Measurements from ENCODE around the gene FAM53B.

FAM53B gene

GRCh38 chr10:124653811-124654651 lies 90.1 kb downstream of the FAM53B start:
- DNase-seq (ENCODE audit: insufficient read length, low spot score): no peak
- FAIRE-seq: no peak
- TF ChIP-seq TAF1 (IDR thresholded peaks at IDR 0.05; ENCODE audit: low read depth, low read length): no peak
- TF ChIP-seq SPI1 (IDR thresholded peaks at IDR 0.05; ENCODE audit: low read depth, low read length): no peak
- TF ChIP-seq POLR2AphosphoS5 (IDR thresholded peaks at IDR 0.05; ENCODE audit: low read depth, low read length): no peak
- TF ChIP-seq PAX5 (IDR thresholded peaks at IDR 0.05; ENCODE audit: insufficient read depth, low read length, severe bottlenecking): no peak
- no peak for TF ChIP-seq POU2F2 (IDR thresholded peaks at IDR 0.05; ENCODE audit: low read depth, low read length)
- no peak for TF ChIP-seq POLR2A (IDR thresholded peaks at IDR 0.05; ENCODE audit: low read depth, low read length)

GRCh38 chr10:124653311-124653710 lies 90.9 kb downstream of the FAM53B start:
- FAIRE-seq: no peak
- TF ChIP-seq PAX5 (IDR thresholded peaks at IDR 0.05; ENCODE audit: insufficient read depth, low read length, severe bottlenecking): no peak

GRCh38 chr10:124652701-124653100 lies 91.5 kb downstream of the FAM53B start:
- DNase-seq (ENCODE audit: insufficient read length, low spot score) (no peak), FAIRE-seq (no peak)
- TF ChIP-seq PAX5 (IDR thresholded peaks at IDR 0.05; ENCODE audit: insufficient read depth, low read length, severe bottlenecking): no peak
- TF ChIP-seq POLR2A (IDR thresholded peaks at IDR 0.05; ENCODE audit: low read depth, low read length): no peak
- no peak for TF ChIP-seq POLR2AphosphoS5 (IDR thresholded peaks at IDR 0.05; ENCODE audit: low read depth, low read length)
- no peak for TF ChIP-seq POU2F2 (IDR thresholded peaks at IDR 0.05; ENCODE audit: low read depth, low read length)
- TF ChIP-seq SPI1 (IDR thresholded peaks at IDR 0.05; ENCODE audit: low read depth, low read length): no peak
- no peak for TF ChIP-seq TAF1 (IDR thresholded peaks at IDR 0.05; ENCODE audit: low read depth, low read length)

More at GRCh38 chr10:124653311-124653710, 90.9 kb downstream of the FAM53B start:
- no peak for DNase-seq (ENCODE audit: insufficient read length, low spot score)

- no peak for DNase-seq (ENCODE audit: insufficient read length, low spot score)
- TF ChIP-seq PAX5 (IDR thresholded peaks at IDR 0.05; ENCODE audit: insufficient read depth, low read length, severe bottlenecking) (no peak), TAF1 (IDR thresholded peaks at IDR 0.05; ENCODE audit: low read depth, low read length) (no peak), POLR2AphosphoS5 (IDR thresholded peaks at IDR 0.05; ENCODE audit: low read depth, low read length) (no peak), SPI1 (IDR thresholded peaks at IDR 0.05; ENCODE audit: low read depth, low read length) (no peak), POU2F2 (IDR thresholded peaks at IDR 0.05; ENCODE audit: low read depth, low read length) (no peak), POLR2A (IDR thresholded peaks at IDR 0.05; ENCODE audit: low read depth, low read length) (no peak)
- no peak for FAIRE-seq
Measured at GRCh38 chr10:124652200-124652599, 92.0 kb downstream of the FAM53B start.

GRCh38 chr10:124651402-124651891 lies 92.7 kb downstream of the FAM53B start:
- no peak for TF ChIP-seq POU2F2 (IDR thresholded peaks at IDR 0.05; ENCODE audit: low read depth, low read length)
- no peak for TF ChIP-seq PAX5 (IDR thresholded peaks at IDR 0.05; ENCODE audit: insufficient read depth, low read length, severe bottlenecking)
- TF ChIP-seq TAF1 (IDR thresholded peaks at IDR 0.05; ENCODE audit: low read depth, low read length): no peak
- no peak for TF ChIP-seq POLR2AphosphoS5 (IDR thresholded peaks at IDR 0.05; ENCODE audit: low read depth, low read length)
- TF ChIP-seq SPI1 (IDR thresholded peaks at IDR 0.05; ENCODE audit: low read depth, low read length): no peak
- no peak for TF ChIP-seq POLR2A (IDR thresholded peaks at IDR 0.05; ENCODE audit: low read depth, low read length)
- FAIRE-seq (peak; percentile 63), DNase-seq (ENCODE audit: insufficient read length, low spot score) (no peak)

GRCh38 chr10:124650820-124651401 lies 93.3 kb downstream of the FAM53B start:
- FAIRE-seq (no peak), DNase-seq (ENCODE audit: insufficient read length, low spot score) (peak; percentile 61)
- TF ChIP-seq TAF1 (IDR thresholded peaks at IDR 0.05; ENCODE audit: low read depth, low read length) (no peak), PAX5 (IDR thresholded peaks at IDR 0.05; ENCODE audit: insufficient read depth, low read length, severe bottlenecking) (no peak), POU2F2 (IDR thresholded peaks at IDR 0.05; ENCODE audit: low read depth, low read length) (0 out of 2 replicates have a peak, but pooled peaks have one; percentile 25), POLR2AphosphoS5 (IDR thresholded peaks at IDR 0.05; ENCODE audit: low read depth, low read length) (no peak), SPI1 (IDR thresholded peaks at IDR 0.05; ENCODE audit: low read depth, low read length) (0 out of 2 replicates have a peak, but pooled peaks have one; percentile 30)

GRCh38 chr10:124650263-124650662 lies 93.9 kb downstream of the FAM53B start:
- TF ChIP-seq POLR2A (IDR thresholded peaks at IDR 0.05; ENCODE audit: low read depth, low read length) (no peak), SPI1 (IDR thresholded peaks at IDR 0.05; ENCODE audit: low read depth, low read length) (no peak), PAX5 (IDR thresholded peaks at IDR 0.05; ENCODE audit: insufficient read depth, low read length, severe bottlenecking) (no peak), TAF1 (IDR thresholded peaks at IDR 0.05; ENCODE audit: low read depth, low read length) (no peak), POLR2AphosphoS5 (IDR thresholded peaks at IDR 0.05; ENCODE audit: low read depth, low read length) (no peak), POU2F2 (IDR thresholded peaks at IDR 0.05; ENCODE audit: low read depth, low read length) (no peak)
- DNase-seq (ENCODE audit: insufficient read length, low spot score) (no peak), FAIRE-seq (peak; percentile 67)

GRCh38 chr10:124649214-124649613 lies 95.0 kb downstream of the FAM53B start:
- FAIRE-seq (peak; percentile 76), DNase-seq (ENCODE audit: insufficient read length, low spot score) (no peak)

GRCh38 chr10:124648738-124649137 lies 95.4 kb downstream of the FAM53B start:
- TF ChIP-seq POLR2AphosphoS5 (IDR thresholded peaks at IDR 0.05; ENCODE audit: low read depth, low read length) (no peak), POLR2A (IDR thresholded peaks at IDR 0.05; ENCODE audit: low read depth, low read length) (no peak), SPI1 (IDR thresholded peaks at IDR 0.05; ENCODE audit: low read depth, low read length) (no peak)
- no peak for FAIRE-seq
- no peak for DNase-seq (ENCODE audit: insufficient read length, low spot score)

More at GRCh38 chr10:124649214-124649613, 95.0 kb downstream of the FAM53B start:
- TF ChIP-seq POLR2A (IDR thresholded peaks at IDR 0.05; ENCODE audit: low read depth, low read length) (no peak), PAX5 (IDR thresholded peaks at IDR 0.05; ENCODE audit: insufficient read depth, low read length, severe bottlenecking) (no peak), SPI1 (IDR thresholded peaks at IDR 0.05; ENCODE audit: low read depth, low read length) (no peak), POU2F2 (IDR thresholded peaks at IDR 0.05; ENCODE audit: low read depth, low read length) (no peak)

Measured in GM12891 (cell line).